HepG2 (cell line): ENCODE data around the gene TBX6.

Experiments
- CTCF ChIP-seq: sonication (generic); formaldehyde crosslinking; IDR thresholded peaks from 2 replicates; pipeline ENCODE4 v1.5.0; 2020; ENCODE audit warnings: mild to moderate bottlenecking, missing genetic modification reagents, moderate library complexity
- FOXJ3 ChIP-seq: sonication (generic); formaldehyde crosslinking; IDR thresholded peaks from 2 replicates; pipeline ENCODE4 v1.4.0; 2020; ENCODE audit warnings: missing genetic modification reagents, mild to moderate bottlenecking, borderline replicate concordance
- POLR2A ChIP-seq, 2 experiments: IDR thresholded peaks; 2 replicates each; pipeline ENCODE4 v1.6.1; 2011; ENCODE audit warnings: low read depth in 2 of 2, low read length in 2 of 2, mild to moderate bottlenecking in 1 of 2, moderate library complexity in 1 of 2; ENCODE audit not compliant: insufficient read depth in 1 of 2
- SNAI1 ChIP-seq: sonication (generic); formaldehyde crosslinking; IDR thresholded peaks from 2 replicates; pipeline ENCODE4 v1.5.0; 2020; ENCODE audit warnings: mild to moderate bottlenecking, missing genetic modification reagents, borderline replicate concordance
- ZNF530 ChIP-seq: sonication (generic); formaldehyde crosslinking; IDR thresholded peaks from 2 replicates; pipeline ENCODE4 v1.5.0; 2020; ENCODE audit warnings: low read depth, mild to moderate bottlenecking, missing genetic modification reagents

- TF ChIP-seq POLR2A (IDR thresholded peaks at IDR 0.05; ENCODE audit: insufficient read depth in 1 of 2, low read depth in 2 of 2, low read length in 2 of 2) (no peak), FOXJ3 (CRISPR knock-in tag) (no peak), ZNF530 (CRISPR knock-in tag) (no peak), SNAI1 (CRISPR knock-in tag) (no peak), CTCF (no peak)
Measured at GRCh38 chr16:30084816-30085159, 6.9 kb downstream of the TBX6 start.
